GM21825 (cell line): ENCODE measurements around the gene PAQR8.
A peak's percentile ranks its signal among the peaks of the same experiment; 100 is the strongest.

Experiments used
- ATAC-seq: cut with Tn5 transposase; IDR thresholded peaks from one replicate; pipeline ENCODE4 v1.9.1; 2021; ENCODE audit warnings: mild to moderate bottlenecking, moderate library complexity; ENCODE audit not compliant: unreplicated experiment

The PAQR8 gene

GRCh38 chr6:52346503-52346902 is 15.4 kb upstream of the PAQR8 start:
- no peak for ATAC-seq

- ATAC-seq: no peak
Measured at GRCh38 chr6:52347818-52348217, 14.1 kb upstream of the PAQR8 start.

- ATAC-seq: no peak
Measured at GRCh38 chr6:52351879-52352238, 10.1 kb upstream of the PAQR8 start.

- ATAC-seq: peak; percentile 94
Measured at GRCh38 chr6:52352239-52353018, 9.5 kb upstream of the PAQR8 start.

- ATAC-seq: no peak
Measured at GRCh38 chr6:52356017-52356416, 5.9 kb upstream of the PAQR8 start.

- ATAC-seq: no peak
Measured at GRCh38 chr6:52359403-52359802, 2.5 kb upstream of the PAQR8 start.

- ATAC-seq: no peak
Measured at GRCh38 chr6:52360028-52360427, 1.9 kb upstream of the PAQR8 start.

GRCh38 chr6:52360601-52361413 is 1.1 kb upstream of the PAQR8 start:
- no peak for ATAC-seq

GRCh38 chr6:52361414-52361944 is 472 bp upstream of the PAQR8 start:
- no peak for ATAC-seq

GRCh38 chr6:52362443-52363227 is 684 bp downstream of the PAQR8 start:
- peak; percentile 47 for ATAC-seq

- no peak for ATAC-seq
Measured at GRCh38 chr6:52363228-52363867, 1.4 kb downstream of the PAQR8 start.

GRCh38 chr6:52364480-52365166 is 2.7 kb downstream of the PAQR8 start:
- no peak for ATAC-seq

- ATAC-seq: no peak
Measured at GRCh38 chr6:52365317-52365716, 3.4 kb downstream of the PAQR8 start.

GRCh38 chr6:52365866-52366540 is 4.1 kb downstream of the PAQR8 start:
- ATAC-seq: no peak

- ATAC-seq: no peak
Measured at GRCh38 chr6:52368002-52368401, 6.1 kb downstream of the PAQR8 start.

GRCh38 chr6:52369234-52369633 is 7.3 kb downstream of the PAQR8 start:
- no peak for ATAC-seq

- no peak for ATAC-seq
Measured at GRCh38 chr6:52371656-52372191, 9.8 kb downstream of the PAQR8 start.

GRCh38 chr6:52373151-52373690 is 11.3 kb downstream of the PAQR8 start:
- no peak for ATAC-seq

- no peak for ATAC-seq
Measured at GRCh38 chr6:52374247-52374646, 12.3 kb downstream of the PAQR8 start.
